Measurements from ENCODE around the gene LBH. TPM values are rescaled to one million over a fixed set of nuclear protein-coding genes. Genes with fewer than 3 reads are reported as not detected.

Gene LBH
- total and polyA plus RNA-seq, 2 of the 13 experiments (the other 11 are each of a cell fraction or from before 2014, with no cell fraction given) = 0.09 to 0.25 TPM

DNA sequence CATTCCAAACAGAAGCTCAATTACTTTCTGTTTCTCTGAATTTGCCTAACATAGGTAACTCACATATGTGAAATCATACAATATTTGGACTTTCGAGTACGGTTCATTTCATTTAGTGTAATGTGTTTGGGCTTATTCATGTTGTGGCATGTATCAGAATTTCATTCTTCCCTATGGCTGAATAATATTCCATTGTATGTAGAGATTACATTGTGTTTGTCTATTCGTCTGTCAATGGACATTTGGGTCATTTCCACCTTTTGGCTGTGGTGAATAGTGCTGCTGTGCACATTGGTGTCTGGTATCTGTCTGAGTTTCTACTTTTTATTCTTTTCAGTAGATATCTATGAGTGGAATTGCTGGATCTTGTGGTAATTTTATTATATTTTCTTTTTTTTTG lies 43.9 kb downstream of the LBH start (continued):
- TF ChIP-seq, protein P1, sequence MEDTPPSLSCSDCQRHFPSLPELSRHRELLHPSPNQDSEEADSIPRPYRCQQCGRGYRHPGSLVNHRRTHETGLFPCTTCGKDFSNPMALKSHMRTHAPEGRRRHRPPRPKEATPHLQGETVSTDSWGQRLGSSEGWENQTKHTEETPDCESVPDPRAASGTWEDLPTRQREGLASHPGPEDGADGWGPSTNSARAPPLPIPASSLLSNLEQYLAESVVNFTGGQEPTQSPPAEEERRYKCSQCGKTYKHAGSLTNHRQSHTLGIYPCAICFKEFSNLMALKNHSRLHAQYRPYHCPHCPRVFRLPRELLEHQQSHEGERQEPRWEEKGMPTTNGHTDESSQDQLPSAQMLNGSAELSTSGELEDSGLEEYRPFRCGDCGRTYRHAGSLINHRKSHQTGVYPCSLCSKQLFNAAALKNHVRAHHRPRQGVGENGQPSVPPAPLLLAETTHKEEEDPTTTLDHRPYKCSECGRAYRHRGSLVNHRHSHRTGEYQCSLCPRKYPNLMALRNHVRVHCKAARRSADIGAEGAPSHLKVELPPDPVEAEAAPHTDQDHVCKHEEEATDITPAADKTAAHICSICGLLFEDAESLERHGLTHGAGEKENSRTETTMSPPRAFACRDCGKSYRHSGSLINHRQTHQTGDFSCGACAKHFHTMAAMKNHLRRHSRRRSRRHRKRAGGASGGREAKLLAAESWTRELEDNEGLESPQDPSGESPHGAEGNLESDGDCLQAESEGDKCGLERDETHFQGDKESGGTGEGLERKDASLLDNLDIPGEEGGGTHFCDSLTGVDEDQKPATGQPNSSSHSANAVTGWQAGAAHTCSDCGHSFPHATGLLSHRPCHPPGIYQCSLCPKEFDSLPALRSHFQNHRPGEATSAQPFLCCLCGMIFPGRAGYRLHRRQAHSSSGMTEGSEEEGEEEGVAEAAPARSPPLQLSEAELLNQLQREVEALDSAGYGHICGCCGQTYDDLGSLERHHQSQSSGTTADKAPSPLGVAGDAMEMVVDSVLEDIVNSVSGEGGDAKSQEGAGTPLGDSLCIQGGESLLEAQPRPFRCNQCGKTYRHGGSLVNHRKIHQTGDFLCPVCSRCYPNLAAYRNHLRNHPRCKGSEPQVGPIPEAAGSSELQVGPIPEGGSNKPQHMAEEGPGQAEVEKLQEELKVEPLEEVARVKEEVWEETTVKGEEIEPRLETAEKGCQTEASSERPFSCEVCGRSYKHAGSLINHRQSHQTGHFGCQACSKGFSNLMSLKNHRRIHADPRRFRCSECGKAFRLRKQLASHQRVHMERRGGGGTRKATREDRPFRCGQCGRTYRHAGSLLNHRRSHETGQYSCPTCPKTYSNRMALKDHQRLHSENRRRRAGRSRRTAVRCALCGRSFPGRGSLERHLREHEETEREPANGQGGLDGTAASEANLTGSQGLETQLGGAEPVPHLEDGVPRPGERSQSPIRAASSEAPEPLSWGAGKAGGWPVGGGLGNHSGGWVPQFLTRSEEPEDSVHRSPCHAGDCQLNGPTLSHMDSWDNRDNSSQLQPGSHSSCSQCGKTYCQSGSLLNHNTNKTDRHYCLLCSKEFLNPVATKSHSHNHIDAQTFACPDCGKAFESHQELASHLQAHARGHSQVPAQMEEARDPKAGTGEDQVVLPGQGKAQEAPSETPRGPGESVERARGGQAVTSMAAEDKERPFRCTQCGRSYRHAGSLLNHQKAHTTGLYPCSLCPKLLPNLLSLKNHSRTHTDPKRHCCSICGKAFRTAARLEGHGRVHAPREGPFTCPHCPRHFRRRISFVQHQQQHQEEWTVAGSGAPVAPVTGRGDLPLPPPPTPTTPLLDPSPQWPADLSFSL (CRISPR knock-in tag; IDR thresholded peaks at IDR 0.05) = no peak
- no peak for TF ChIP-seq ZNF761 (CRISPR knock-in tag; conservative IDR thresholded peaks at IDR 0.05)
- no peak for TF ChIP-seq REL (CRISPR knock-in tag; conservative IDR thresholded peaks at IDR 0.05)
- TF ChIP-seq NR2F6 (IDR thresholded peaks at IDR 0.05) = no peak
- TF ChIP-seq NR2F6 (CRISPR knock-in tag; IDR thresholded peaks at IDR 0.05) = no peak

- H2AFZ ChIP-seq (ENCODE audit: low read length) = no peak overlapping the region
- POLR2A ChIA-PET = no interaction called here
- in situ Hi-C loops (cut with HindIII; ENCODE audit: extremely low pct_ligation_motif_present, low pct_unique_long_range_greater_than_20kb) = no loop called here
- no peaks in the 10 kb centered on the region for H4K20me1 ChIP-seq (ENCODE audit: insufficient read depth, low read length)
- no peaks in the 10 kb centered on the region for H3K9me3 ChIP-seq (ENCODE audit: low read length)
- H3K36me3 ChIP-seq (replicated peaks in 1 of 2; ENCODE audit: control insufficient read depth in 1 of 2, insufficient read depth in 2 of 2, low read length in 2 of 2) = no peaks in the 10 kb centered on the region
- DNase-seq (ENCODE audit: low spot score) = no peak
- H3K4me2 ChIP-seq (ENCODE audit: low read depth, low read length) = no peak overlapping the region
- peaks cover 7% of the 10 kb centered on the region for H3K4me1 ChIP-seq (ENCODE audit: insufficient read depth, low read length)
- FAIRE-seq = no peak
- no peak overlapping the region for H3K27ac ChIP-seq (ENCODE audit: extremely low read length, insufficient read depth, low read length)
- no peak overlapping the region for H3K9ac ChIP-seq (ENCODE audit: insufficient read depth, low read depth, low read length)
- no peaks in the 10 kb centered on the region for H3K79me2 ChIP-seq (ENCODE audit: insufficient read depth, low read length)
- CTCF ChIA-PET (ENCODE audit: low intra/inter-chr PET ratio, low total read pairs) = no interaction called here
- 28% methylated on average over 4 of the region's 4 CpGs for WGBS (ENCODE audit: low lambda C conversion rate)
- ATAC-seq = no peak
- BruUV-seq (replicated peaks) = no TSS peak
- H3K4me3 ChIP-seq (replicated peaks in 1 of 3; ENCODE audit: insufficient read depth in 1 of 3, low read depth in 2 of 3, low read length in 3 of 3) = no peak overlapping the region
- intact Hi-C loops (cut with micrococcal nuclease; ENCODE audit: unreplicated experiment) = no loop called here
- H3K27me3 ChIP-seq (ENCODE audit: control insufficient read depth in 1 of 2, insufficient read depth in 2 of 2, low read length in 2 of 2) = peaks cover 0 to 12% of the 10 kb centered on the region in 2 experiments; a peak in 2 of 5 replicates
- TF ChIP-seq ZNF136 (CRISPR knock-in tag; IDR thresholded peaks at IDR 0.05; ENCODE audit: low read depth) = no peak
- no peak for TF ChIP-seq ZNF12 (CRISPR knock-in tag; IDR thresholded peaks at IDR 0.05)
- no peak for TF ChIP-seq ZNF33A (CRISPR knock-in tag; IDR thresholded peaks at IDR 0.05; ENCODE audit: borderline replicate concordance)
- no peak for TF ChIP-seq ZXDC (CRISPR knock-in tag; IDR thresholded peaks at IDR 0.05)
- no peak for TF ChIP-seq NR2C2 (CRISPR knock-in tag; IDR thresholded peaks at IDR 0.05; ENCODE audit: borderline replicate concordance)
- no peak for TF ChIP-seq SIX4 (CRISPR knock-in tag; IDR thresholded peaks at IDR 0.05)
- TF ChIP-seq REPIN1 (CRISPR knock-in tag; IDR thresholded peaks at IDR 0.05; ENCODE audit: borderline replicate concordance, low read depth) = no peak
These were observed 45.1 kb downstream of the LBH start for GRCh38 chr2:30276455-30276911.
